GM19043 (cell line): ENCODE results near the gene CDH4.
"Not testable (repeated sequence)": the region's sequence is repeated elsewhere in the genome, so short reads cannot be mapped to it uniquely, and the experiment has no call there.

Experiments
- ATAC-seq: cut with Tn5 transposase; IDR thresholded peaks from one replicate; pipeline ENCODE4 v1.9.1; 2021; ENCODE audit warnings: low read depth; ENCODE audit not compliant: unreplicated experiment

Gene CDH4

DNA sequence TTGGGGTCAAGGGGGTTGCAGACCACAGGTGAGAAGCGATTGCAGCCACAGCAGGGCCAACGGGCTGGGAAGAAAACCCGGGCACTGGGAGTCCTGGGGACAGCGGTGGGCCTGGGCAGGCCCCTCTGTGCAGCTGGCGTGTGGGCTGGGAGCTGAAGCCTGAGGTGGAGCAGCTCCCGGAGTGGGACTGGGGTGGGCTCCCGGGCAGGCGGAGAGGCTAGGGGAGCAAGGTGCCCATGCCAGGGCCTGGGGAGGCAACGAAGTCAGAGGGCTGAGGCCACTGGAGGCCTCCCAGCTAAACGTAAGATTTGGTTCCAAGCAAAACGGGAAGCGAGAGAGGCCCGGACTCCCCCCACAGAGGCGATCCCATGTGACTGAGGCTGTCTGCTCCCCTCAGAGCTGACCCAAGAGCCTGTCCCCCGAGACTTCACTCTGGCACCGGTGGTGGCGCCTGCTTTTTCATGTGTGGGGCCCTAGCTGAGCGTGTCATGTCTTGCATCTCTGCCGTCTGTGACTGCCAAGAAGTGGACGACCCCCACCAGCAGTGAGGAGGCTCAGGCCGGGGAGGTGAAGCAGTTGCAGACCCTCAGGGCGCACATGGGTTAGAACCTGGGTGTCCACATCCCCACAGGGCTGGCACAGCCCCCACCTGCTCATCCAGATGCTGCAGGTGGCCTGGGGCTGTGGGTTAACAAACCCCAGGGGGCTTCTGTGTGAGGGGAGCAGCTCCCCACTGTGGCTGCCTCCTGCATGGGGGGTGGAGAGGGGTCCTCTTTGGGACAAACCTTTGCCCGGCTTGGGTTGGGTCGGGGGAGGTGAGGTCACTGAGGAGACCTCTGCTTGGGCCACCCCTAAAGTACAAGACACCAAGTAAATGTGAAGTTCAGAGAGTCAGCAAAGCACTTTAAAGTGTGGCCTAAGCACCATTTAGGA, 601.3 kb downstream of the CDH4 start:
- no peak for ATAC-seq

DNA sequence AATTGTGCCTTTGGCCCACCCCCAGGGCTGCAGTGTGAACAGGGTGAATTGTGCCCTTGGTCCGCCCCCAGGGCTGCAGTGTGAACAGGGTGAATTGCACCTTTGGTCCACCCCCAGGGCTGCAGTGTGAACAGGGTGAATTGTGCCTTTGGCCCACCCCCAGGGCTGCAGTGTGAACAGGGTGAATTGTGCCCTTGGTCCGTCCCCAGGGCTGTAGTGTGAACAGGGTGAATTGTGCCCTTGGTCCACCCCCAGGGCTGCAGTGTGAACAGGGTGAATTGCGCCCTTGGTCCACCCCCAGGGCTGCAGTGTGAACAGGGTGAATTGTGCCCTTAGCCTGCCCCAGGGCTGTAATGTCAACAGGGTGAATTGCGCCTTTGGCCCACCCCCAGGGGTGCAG, 602.5 kb downstream of the CDH4 start:
- not testable (repeated sequence) for ATAC-seq

- ATAC-seq, result no peak
These were observed 603.2 kb downstream of the CDH4 start for GRCh38 chr20:61855286-61855685.

DNA sequence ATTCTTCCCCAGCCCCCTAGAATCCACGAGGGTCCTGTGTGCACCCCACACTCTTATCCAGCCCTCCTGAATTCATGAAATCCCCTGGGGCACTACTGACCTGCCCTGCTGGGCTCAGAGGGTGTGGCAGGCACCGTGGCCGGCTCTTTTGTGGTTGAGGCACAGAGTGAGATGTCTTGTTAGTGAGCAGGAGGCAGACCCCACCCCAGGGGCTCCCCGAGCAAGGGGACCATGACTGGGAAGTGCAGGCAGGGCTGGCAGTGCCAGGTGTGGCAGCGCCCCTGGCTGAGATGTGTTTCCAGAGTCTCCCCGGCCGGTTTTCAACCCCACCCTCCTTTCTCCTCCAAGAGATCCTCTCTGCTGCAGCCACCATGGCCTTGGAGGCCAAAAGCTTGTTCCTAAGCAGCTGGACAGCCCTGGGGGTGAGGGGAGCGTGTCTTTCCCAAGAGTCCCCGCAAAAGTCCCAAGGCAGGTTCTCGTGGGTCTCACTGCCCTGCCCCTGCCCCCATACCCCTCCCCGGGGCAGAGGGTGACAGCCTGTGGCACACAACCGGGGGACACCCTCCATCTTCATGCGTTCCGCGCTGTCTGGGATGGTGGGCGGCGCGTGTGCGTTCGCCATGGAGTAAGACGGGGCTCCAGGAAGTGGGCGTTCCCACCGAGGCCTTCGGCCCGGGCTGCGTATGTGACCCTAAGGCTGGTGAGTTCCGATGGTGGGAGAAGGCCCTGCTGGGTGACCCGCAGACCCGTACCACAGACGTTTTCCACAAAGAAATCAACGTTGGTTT, 604.8 kb downstream of the CDH4 start:
- ATAC-seq, result no peak

DNA sequence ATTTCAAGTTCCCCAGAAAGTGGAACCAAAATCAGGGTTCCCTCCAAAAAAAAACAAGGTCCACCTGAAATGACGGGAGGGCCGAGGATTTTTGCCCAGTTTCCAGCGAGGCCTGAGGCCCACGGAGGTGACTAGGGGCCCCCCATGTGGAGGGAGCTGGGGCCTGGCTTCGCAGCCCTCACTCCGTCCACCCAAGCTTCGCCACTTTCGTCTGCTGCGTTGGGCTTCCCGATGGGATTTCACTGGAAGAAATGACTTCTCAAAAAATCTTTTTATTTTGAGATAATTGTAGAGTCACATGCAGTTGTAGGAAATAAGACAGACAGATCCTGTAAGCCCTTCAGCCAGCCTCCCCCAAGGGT, 605.3 kb downstream of the CDH4 start:
- no peak for ATAC-seq

- no peak for ATAC-seq
These were observed 605.8 kb downstream of the CDH4 start for GRCh38 chr20:61857884-61858283.

GRCh38 chr20:61859767-61860166, 607.7 kb downstream of the CDH4 start:
- ATAC-seq, result no peak

GRCh38 chr20:61860260-61860987, 608.4 kb downstream of the CDH4 start:
- ATAC-seq, result no peak

- ATAC-seq, result no peak
These were observed 609.2 kb downstream of the CDH4 start for GRCh38 chr20:61861054-61861841.

- no peak for ATAC-seq
These were observed 609.8 kb downstream of the CDH4 start for GRCh38 chr20:61861858-61862257.

GRCh38 chr20:61862881-61863280, 610.8 kb downstream of the CDH4 start:
- no peak for ATAC-seq

DNA sequence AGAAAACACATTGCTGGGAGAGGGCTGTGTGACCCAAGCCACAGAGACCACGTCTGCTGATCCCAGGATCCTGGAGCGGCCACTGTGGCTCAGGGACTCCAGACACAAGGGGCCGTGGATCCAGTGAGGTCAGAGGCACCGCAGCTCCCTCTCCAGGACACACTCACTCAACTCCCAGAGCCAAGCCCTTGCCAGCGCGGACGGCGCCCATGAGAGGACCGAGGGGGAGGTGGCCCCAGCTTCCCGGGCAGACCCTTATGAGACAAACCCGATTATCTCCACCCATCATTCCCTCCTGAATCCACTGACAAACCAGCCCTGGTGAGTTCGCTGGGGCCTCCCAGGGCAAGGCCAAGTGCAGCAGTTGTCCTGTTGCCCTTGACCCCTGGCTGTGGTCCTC, 612.4 kb downstream of the CDH4 start:
- ATAC-seq, result no peak

GRCh38 chr20:61865353-61865752, 613.3 kb downstream of the CDH4 start:
- ATAC-seq, result no peak

DNA sequence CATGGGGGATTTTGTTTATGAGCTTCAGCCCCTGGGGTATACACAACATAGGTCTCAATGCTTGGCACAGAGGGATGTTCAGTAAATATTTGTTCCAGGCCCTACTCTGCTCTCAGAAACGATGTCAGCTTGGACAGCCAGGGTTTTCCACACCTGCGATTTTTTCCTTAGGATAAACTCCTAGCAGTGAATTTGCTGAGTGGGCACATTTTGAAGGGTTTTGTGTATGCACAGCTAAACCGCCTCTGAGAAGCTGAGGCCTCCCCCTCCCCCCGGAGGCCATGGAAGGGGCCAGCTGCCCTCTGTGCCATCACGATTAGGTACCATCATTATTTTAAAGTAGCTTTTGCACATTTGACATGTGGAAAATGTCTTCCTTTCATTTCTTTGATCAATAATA, 614.1 kb downstream of the CDH4 start:
- no peak for ATAC-seq

DNA sequence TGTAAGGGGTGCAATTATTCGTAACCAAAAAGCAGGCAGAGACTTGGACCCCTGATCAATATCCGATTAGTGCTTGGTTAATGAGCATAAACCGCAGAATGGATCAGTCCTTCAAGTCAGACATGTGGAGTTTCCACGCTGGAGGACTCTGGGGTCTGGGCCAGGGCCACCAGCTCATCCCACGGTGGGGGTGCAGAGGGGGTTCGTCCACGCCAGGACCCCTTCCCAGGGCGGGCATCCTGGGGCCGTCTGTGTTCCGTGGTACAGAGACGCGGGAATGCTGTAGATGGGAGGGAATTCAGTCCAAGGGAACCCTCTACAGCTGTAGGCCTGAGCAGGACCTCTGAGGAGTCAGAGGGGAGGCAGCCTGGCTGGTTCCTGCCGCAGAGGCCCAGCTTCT, 615.9 kb downstream of the CDH4 start:
- ATAC-seq, result no peak

- ATAC-seq, result no peak
These were observed 616.5 kb downstream of the CDH4 start for GRCh38 chr20:61868466-61869090.

DNA sequence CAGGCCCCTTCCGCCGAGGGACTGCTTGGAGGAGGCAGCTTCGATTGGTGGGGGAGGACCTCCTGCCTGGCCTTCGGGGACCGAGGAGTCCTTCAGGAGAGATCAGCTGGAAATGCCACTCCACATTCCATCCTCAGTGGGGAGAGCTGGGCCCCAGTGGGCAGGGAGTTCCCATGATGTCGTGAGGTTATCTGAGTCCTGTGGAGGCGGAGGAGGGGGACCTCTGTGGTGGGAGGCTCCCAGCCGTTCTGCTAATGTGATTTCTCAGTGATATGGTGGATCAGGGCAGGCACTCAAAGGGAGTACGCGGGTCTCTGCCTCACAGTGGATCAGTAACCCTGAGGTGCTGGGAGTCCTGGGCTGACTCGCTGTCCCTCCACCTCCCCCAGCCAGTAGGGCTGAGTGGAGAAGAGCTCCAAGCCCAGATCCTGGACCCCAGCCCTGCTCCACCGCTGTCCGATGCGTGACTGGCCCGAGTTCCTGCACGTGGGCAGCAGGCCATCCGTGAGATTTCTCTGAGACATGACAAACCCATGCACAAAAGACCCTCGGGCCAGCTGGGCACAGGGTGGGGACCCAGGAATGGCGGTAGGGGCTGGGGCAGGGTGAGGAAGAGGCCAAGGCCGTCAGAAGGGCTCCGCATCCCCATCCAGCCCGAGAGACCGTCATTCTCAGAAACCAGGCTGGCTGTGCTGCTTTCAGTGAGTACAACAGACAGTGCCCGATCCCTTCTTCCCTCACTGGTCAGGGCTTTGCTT, 617.9 kb downstream of the CDH4 start:
- no peak for ATAC-seq

- no peak for ATAC-seq
These were observed 619.1 kb downstream of the CDH4 start for GRCh38 chr20:61871160-61871559.

DNA sequence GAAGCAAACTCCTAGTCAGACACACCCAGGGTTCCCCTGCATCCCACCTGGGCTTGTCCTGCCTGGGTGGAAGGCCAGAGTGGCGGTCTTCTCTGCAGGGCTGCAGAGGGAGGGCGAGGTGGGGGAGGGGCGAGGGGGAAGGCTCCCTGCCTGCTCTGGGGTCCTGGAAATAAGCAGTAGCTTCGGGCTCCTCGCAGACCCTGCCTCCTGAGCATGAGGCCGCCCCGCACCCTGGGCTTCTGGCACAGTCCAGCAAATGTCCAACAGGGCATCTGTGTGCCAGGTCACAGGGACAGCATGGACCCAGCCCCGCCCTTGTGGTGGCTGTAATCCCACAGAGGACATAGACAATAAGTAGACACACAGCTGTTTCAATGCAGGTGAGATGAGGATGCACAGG, 619.9 kb downstream of the CDH4 start:
- no peak for ATAC-seq
